Hepatocyte (in vitro differentiated cells): Measurements from ENCODE around the gene CALML3. TPM values are rescaled to one million over a fixed set of nuclear protein-coding genes. Genes with fewer than 3 reads are reported as not detected.

ENCODE experiments used
- DNase-seq: peaks from one replicate; pipeline ENCODE4 v3.0.0-alpha.2; 2016; ENCODE audit warnings: low spot score
- H2AFZ ChIP-seq: fragments of 200-600 bp; sonication (generic); 2 replicates; pipeline ENCODE4 v1.6.0; 2016; ENCODE audit warnings: antibody characterized with exemption, mild to moderate bottlenecking
- H3K27ac ChIP-seq: fragments of 200-600 bp; sonication (generic); 2 replicates; pipeline ENCODE4 v1.5.1; 2016; ENCODE audit warnings: mild to moderate bottlenecking
- H3K27me3 ChIP-seq: fragments of 200-600 bp; sonication (generic); 2 replicates; pipeline ENCODE4 v1.6.1; 2016
- H3K36me3 ChIP-seq: fragments of 200-600 bp; sonication (generic); replicated peaks from 2 replicates; pipeline ENCODE4 v1.5.1; 2016; ENCODE audit warnings: low read depth; ENCODE audit not compliant: insufficient read depth
- H3K4me1 ChIP-seq: fragments of 200-600 bp; sonication (generic); 2 replicates; pipeline ENCODE4 v1.5.1; 2016; ENCODE audit warnings: mild to moderate bottlenecking, moderate library complexity; ENCODE audit not compliant: insufficient read depth
- H3K4me2 ChIP-seq: fragments of 200-600 bp; sonication (generic); 2 replicates; pipeline ENCODE4 v1.6.0; 2016
- H3K4me3 ChIP-seq: fragments of 200-600 bp; sonication (generic); 2 replicates; pipeline ENCODE4 v1.5.1; 2016; ENCODE audit warnings: mild to moderate bottlenecking
- H3K79me2 ChIP-seq: fragments of 200-600 bp; sonication (generic); 2 replicates; pipeline ENCODE4 v1.6.0; 2017; ENCODE audit warnings: mild to moderate bottlenecking
- H3K9me2 ChIP-seq: fragments of 200-600 bp; sonication (generic); replicated peaks from 2 replicates; pipeline ENCODE4 v1.6.0; 2017; ENCODE audit warnings: mild to moderate bottlenecking; ENCODE audit not compliant: insufficient read depth
- H3K9me3 ChIP-seq: fragments of 200-600 bp; sonication (generic); 2 replicates; pipeline ENCODE4 v1.5.1; 2016; ENCODE audit warnings: low read depth, mild to moderate bottlenecking
- H4K20me1 ChIP-seq: fragments of 200-600 bp; sonication (generic); 2 replicates; pipeline ENCODE4 v1.6.0; 2016; ENCODE audit warnings: mild to moderate bottlenecking; ENCODE audit not compliant: insufficient read depth, poor library complexity, severe bottlenecking
- EZH2 ChIP-seq: fragments of 200-600 bp; sonication (generic); IDR thresholded peaks from 2 replicates; pipeline ENCODE4 v1.6.1; 2016; ENCODE audit warnings: antibody characterized with exemption, mild to moderate bottlenecking, borderline replicate concordance
- EZH2phosphoT487 ChIP-seq: fragments of 200-600 bp; sonication (generic); IDR thresholded peaks from one replicate; pipeline ENCODE4 v1.6.1; 2018; ENCODE audit warnings: antibody characterized with exemption, mild to moderate bottlenecking, low read depth, moderate library complexity; ENCODE audit not compliant: unreplicated experiment, severe bottlenecking
- WGBS: methylation state at CpG from one replicate; pipeline ENCODE4 v1.1.6; 2016; ENCODE audit warnings: low lambda C conversion rate; ENCODE audit errors: missing lambda C conversion rate; 5-methylcytosine and 5-hydroxymethylcytosine counted together
- polyA plus RNA-seq: library from polyadenylated mRNA; unstranded; fragments of >200 nt; fragmentation: Nextera tagmentation; extraction: Ambion mirVana; gene quantifications from 2 replicates; pipeline ENCODE4 v1.2.1, GENCODE V29; 2016
- total RNA-seq: library from RNA; depleted of rRNA; stranded (reverse); fragments of >200 nt; gene quantifications from 2 replicates; pipeline ENCODE4 v1.2.3, GENCODE V29; 2014
- TF ChIP-seq, protein P1 (sequence below): fragments of 200-600 bp; sonication (generic); IDR thresholded peaks from 2 replicates; pipeline ENCODE4 v1.5.1; 2016; ENCODE audit warnings: antibody characterized with exemption, mild to moderate bottlenecking; ENCODE audit not compliant: poor library complexity

The CALML3 gene
- total and polyA plus RNA-seq, 2 experiments from 2014 or later, result not detected

DNA sequence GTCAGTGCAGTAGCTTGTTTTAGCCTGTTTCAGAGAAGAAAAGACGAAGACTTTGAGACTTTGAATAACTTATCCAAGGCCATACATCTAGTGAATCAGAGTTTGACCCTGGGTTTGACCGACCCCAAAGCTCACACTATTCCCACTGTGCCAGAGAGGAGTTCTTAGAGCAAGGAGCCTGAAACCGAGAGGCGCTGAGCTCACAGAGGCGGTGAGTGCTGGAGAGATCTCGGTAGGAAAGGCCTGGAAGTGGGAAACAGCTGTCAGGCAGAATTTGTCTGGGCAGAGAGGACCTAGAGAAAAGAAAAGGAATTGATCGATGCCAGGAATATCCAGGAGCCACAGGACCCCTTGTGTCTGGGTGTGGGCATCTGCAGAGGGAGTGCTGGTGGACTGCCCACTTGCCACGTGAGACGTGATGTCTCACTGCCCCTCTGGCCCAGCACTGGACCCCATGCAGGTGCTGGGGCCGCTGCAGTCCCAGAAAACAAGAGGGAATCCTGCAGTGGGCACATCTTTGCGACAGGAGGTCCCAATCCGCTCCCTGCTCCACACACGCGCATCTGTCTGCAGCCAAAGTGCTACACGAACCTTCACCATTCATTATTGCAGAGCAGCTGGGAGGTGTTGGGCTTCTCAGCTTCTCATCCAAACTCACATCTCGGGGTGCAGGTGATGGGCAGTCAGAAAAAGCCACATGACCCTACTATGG lies 6.2 kb downstream of the CALML3 start:
- Histone ChIP-seq H3K4me3 (no peak overlapping the region), H3K27ac (no peak overlapping the region), H4K20me1 (no peaks in the 10 kb centered on the region), H3K79me2 (no peaks in the 10 kb centered on the region), H3K9me3 (no peaks in the 10 kb centered on the region), H2AFZ (no peak overlapping the region), H3K9me2 (no peaks in the 10 kb centered on the region), H3K27me3 (no peaks in the 10 kb centered on the region), H3K4me1 (peaks cover 9% of the 10 kb centered on the region), H3K36me3 (no peaks in the 10 kb centered on the region), H3K4me2 (no peak overlapping the region)
- 97% methylated on average over 16 of the region's 16 CpGs for WGBS
- TF ChIP-seq EZH2 (no peak), EZH2phosphoT487 (no peak)
- TF ChIP-seq, protein P1, sequence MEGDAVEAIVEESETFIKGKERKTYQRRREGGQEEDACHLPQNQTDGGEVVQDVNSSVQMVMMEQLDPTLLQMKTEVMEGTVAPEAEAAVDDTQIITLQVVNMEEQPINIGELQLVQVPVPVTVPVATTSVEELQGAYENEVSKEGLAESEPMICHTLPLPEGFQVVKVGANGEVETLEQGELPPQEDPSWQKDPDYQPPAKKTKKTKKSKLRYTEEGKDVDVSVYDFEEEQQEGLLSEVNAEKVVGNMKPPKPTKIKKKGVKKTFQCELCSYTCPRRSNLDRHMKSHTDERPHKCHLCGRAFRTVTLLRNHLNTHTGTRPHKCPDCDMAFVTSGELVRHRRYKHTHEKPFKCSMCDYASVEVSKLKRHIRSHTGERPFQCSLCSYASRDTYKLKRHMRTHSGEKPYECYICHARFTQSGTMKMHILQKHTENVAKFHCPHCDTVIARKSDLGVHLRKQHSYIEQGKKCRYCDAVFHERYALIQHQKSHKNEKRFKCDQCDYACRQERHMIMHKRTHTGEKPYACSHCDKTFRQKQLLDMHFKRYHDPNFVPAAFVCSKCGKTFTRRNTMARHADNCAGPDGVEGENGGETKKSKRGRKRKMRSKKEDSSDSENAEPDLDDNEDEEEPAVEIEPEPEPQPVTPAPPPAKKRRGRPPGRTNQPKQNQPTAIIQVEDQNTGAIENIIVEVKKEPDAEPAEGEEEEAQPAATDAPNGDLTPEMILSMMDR, result no peak
- DNase-seq, result no peak

DNA sequence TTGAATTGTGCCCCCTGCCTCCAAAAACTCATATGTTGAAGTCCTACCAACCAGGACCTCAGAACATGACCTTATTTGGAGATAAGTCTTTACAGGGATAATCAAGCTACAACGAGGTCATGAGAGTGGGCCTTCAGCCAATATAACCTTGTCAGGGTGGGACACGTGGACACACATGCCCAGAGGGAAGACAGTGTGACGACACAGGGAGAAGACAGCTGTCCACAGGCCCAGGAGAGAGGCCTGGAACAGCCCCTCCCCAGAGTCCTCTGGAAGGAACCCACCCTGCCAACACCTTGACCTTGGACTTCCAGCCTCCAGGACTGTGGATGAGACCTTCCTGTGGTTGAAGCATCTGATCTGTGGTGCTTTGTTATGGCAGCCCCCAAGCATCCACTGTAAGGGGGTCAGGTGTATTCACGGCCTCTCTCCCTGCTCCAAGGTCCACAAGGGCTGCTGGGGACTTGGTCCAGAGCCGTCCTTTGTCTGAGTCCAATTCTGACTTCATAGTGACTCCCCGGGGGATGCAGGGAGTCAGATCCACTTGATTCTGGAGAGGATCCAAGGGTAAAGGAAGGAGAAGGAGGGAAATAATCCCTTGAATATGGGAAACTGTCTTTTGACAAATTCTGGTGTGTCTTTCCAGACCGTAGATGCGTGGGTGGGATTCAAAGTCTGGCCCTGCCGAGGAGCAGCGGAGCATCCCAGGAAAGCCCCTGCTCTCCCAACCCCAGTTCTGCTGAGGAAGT lies 7.0 kb downstream of the CALML3 start:
- Histone ChIP-seq H3K36me3 (no peaks in the 10 kb centered on the region), H3K4me3 (no peak overlapping the region), H2AFZ (no peak overlapping the region), H3K27ac (no peak overlapping the region), H3K9me3 (no peaks in the 10 kb centered on the region), H3K9me2 (no peaks in the 10 kb centered on the region), H3K4me2 (no peak overlapping the region), H3K4me1 (peaks cover 9% of the 10 kb centered on the region), H4K20me1 (no peaks in the 10 kb centered on the region), H3K79me2 (no peaks in the 10 kb centered on the region), H3K27me3 (no peaks in the 10 kb centered on the region)
- TF ChIP-seq EZH2phosphoT487 (no peak), EZH2 (no peak)
- TF ChIP-seq, protein P1, result no peak
- no peak for DNase-seq
- 93% methylated on average over 10 of the region's 10 CpGs for WGBS

DNA sequence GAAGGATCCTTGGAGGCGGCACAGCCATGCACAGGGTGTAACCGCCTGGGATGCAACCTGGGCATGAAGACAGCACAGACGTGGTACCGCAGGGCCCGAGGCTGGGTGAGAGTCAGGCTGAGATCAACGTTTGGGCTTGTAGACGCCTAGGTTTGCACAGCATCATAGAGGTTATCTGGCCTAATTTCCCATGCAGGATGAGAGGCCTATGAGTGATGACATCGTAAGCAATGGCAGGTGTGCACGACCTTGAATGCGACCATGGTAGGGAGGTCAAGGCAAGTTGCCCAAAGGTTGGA lies 7.5 kb downstream of the CALML3 start:
- Histone ChIP-seq H3K4me3 (no peak overlapping the region), H3K27me3 (no peaks in the 10 kb centered on the region), H3K27ac (no peak overlapping the region), H3K4me1 (peaks cover 9% of the 10 kb centered on the region), H4K20me1 (no peaks in the 10 kb centered on the region), H3K9me3 (no peaks in the 10 kb centered on the region), H3K36me3 (no peaks in the 10 kb centered on the region), H3K9me2 (no peaks in the 10 kb centered on the region), H2AFZ (no peak overlapping the region), H3K79me2 (no peaks in the 10 kb centered on the region), H3K4me2 (no peak overlapping the region)
- 96% methylated on average over 10 of the region's 10 CpGs for WGBS
- no peak for DNase-seq
- TF ChIP-seq EZH2, result no peak
- TF ChIP-seq, protein P1, result no peak
- no peak for TF ChIP-seq EZH2phosphoT487
